PC-3 (cell line): Measurements from ENCODE around the gene FIP1L1. TPM values are rescaled to one million over a fixed set of nuclear protein-coding genes. Genes with fewer than 3 reads are reported as not detected.

Experiments
- ATAC-seq: fragments of 200-7000 bp; cut with Tn5 transposase; 2 replicates; pipeline ENCODE4 v1.9.1; 2020; ENCODE audit warnings: mild to moderate bottlenecking, moderate library complexity
- BruUV-seq: library from RNA; stranded (reverse); fragments of 400-500 nt; replicated peaks from 2 replicates; lab custom pipeline; 2021; lab: Mats Ljungman, UMichigan
- CTCF ChIA-PET: fragments of 300-600 bp; sonication (Branson Sonifier 250); formaldehyde crosslinking; loops from one replicate; lab custom pipeline; 2022; ENCODE audit warnings: antibody characterized with exemption; lab: Charles Lee
- POLR2A ChIA-PET: fragments of 300-600 bp; sonication (Branson Sonifier 250); formaldehyde crosslinking; loops from one replicate; lab custom pipeline; 2022; ENCODE audit warnings: antibody characterized with exemption; ENCODE audit not compliant: unreplicated experiment; lab: Charles Lee
- DNase-seq: peaks from one replicate; pipeline ENCODE4 v3.0.0-alpha.2; 2015
- H2AFZ ChIP-seq: fragments of 300-600 bp; sonication (generic); 2 replicates; pipeline ENCODE4 v1.6.0; 2016; ENCODE audit warnings: antibody characterized with exemption, low read length
- H3F3A ChIP-seq: fragments of 300-600 bp; sonication (generic); one replicate; pipeline ENCODE4 v1.6.0; 2017; ENCODE audit warnings: antibody characterized with exemption, low read length, control low read depth, mild to moderate bottlenecking; ENCODE audit not compliant: unreplicated experiment
- H3K27ac ChIP-seq: fragments of 300-600 bp; sonication (generic); 2 replicates; pipeline ENCODE4 v1.5.1; 2016; ENCODE audit warnings: mild to moderate bottlenecking, low read length
- H3K27me3 ChIP-seq: fragments of 300-600 bp; sonication (generic); 2 replicates; pipeline ENCODE4 v1.6.1; 2016; ENCODE audit warnings: low read length, mixed read lengths
- H3K36me3 ChIP-seq: fragments of 300-600 bp; sonication (generic); 2 replicates; pipeline ENCODE4 v1.6.1; 2016; ENCODE audit warnings: low read depth, mixed run types, low read length, mixed read lengths
- H3K4me1 ChIP-seq: fragments of 300-600 bp; sonication (generic); 2 replicates; pipeline ENCODE4 v1.5.1; 2016; ENCODE audit warnings: low read length; ENCODE audit not compliant: insufficient read depth
- H3K4me2 ChIP-seq: fragments of 300-600 bp; sonication (generic); 2 replicates; pipeline ENCODE4 v1.6.0; 2016; ENCODE audit warnings: low read length
- H3K4me3 ChIP-seq: fragments of 300-600 bp; sonication (generic); 2 replicates; pipeline ENCODE4 v1.5.1; 2016; ENCODE audit warnings: mild to moderate bottlenecking, low read length, mixed read lengths
- H3K79me2 ChIP-seq: fragments of 300-600 bp; sonication (generic); 2 replicates; pipeline ENCODE4 v1.6.1; 2017; ENCODE audit warnings: low read length, mixed read lengths
- H3K9ac ChIP-seq: fragments of 300-600 bp; sonication (generic); 2 replicates; pipeline ENCODE4 v1.6.0; 2016; ENCODE audit warnings: mild to moderate bottlenecking, low read length
- H3K9me2 ChIP-seq: fragments of 300-600 bp; sonication (generic); replicated peaks from 2 replicates; pipeline ENCODE4 v1.6.1; 2016; ENCODE audit warnings: mixed run types, low read length, mixed read lengths
- H3K9me3 ChIP-seq: fragments of 300-600 bp; sonication (generic); 2 replicates; pipeline ENCODE4 v1.6.1; 2016; ENCODE audit warnings: low read length, mixed read lengths
- H4K20me1 ChIP-seq: fragments of 300-600 bp; sonication (generic); 2 replicates; pipeline ENCODE4 v1.6.1; 2016; ENCODE audit warnings: low read length, mixed read lengths
- CTCF ChIP-seq: fragments of 300-600 bp; sonication (generic); conservative IDR thresholded peaks from 2 replicates; pipeline ENCODE4 v1.5.1; 2017; ENCODE audit warnings: antibody characterized with exemption, low read depth, mild to moderate bottlenecking, low read length
- EZH2 ChIP-seq: fragments of 300-600 bp; sonication (generic); IDR thresholded peaks from one replicate; pipeline ENCODE4 v1.6.1; 2017; ENCODE audit warnings: antibody characterized with exemption, mild to moderate bottlenecking, low read length; ENCODE audit not compliant: unreplicated experiment
- EZH2phosphoT487 ChIP-seq: fragments of 300-600 bp; sonication (generic); IDR thresholded peaks from 2 replicates; pipeline ENCODE4 v1.6.1; 2018; ENCODE audit warnings: mild to moderate bottlenecking, antibody characterized with exemption, low read length, borderline replicate concordance
- intact Hi-C: fragments of 100-400 bp; cut with micrococcal nuclease; formaldehyde crosslinking; loops from 2 replicates; pipeline ENCODE4 v1.9.0; 2023
- total RNA-seq: library from RNA; depleted of rRNA; stranded (reverse); fragments of >200 nt; gene quantifications from 2 replicates; pipeline ENCODE4 v1.2.3, GENCODE V29; 2014

Gene FIP1L1
- total RNA-seq, 1 experiment from 2014 or later, result 76.1 TPM

GRCh38 chr4:53366301-53366716 lies 11.1 kb upstream of the FIP1L1 start:
- Histone ChIP-seq H4K20me1 (peaks cover 8% of the 10 kb centered on the region), H3K9ac (peak overlapping the region; percentile 91), H3K27ac (no peak overlapping the region), H3K4me2 (peak overlapping the region; percentile 92), H3K9me2 (no peaks in the 10 kb centered on the region), H3K4me3 (peak overlapping the region; percentile 95), H3K9me3 (no peaks in the 10 kb centered on the region), H3K27me3 (no peaks in the 10 kb centered on the region), H3K79me2 (peaks cover 45% of the 10 kb centered on the region), H3K4me1 (peaks cover 30% of the 10 kb centered on the region), H3K36me3 (no peaks in the 10 kb centered on the region), H3F3A (no peaks in the 10 kb centered on the region), H2AFZ (peak overlapping the region; percentile 84)
- DNase-seq (no peak), ATAC-seq (no peak)
- CTCF ChIA-PET, result no interaction called here
- TF ChIP-seq CTCF, result no peak
- TF ChIP-seq EZH2phosphoT487, result no peak
- no peak for TF ChIP-seq EZH2
- intact Hi-C loops, result loop anchor here (1.0 to 10.0 kb wide), 3 partner anchors 11 to 698 kb away; partner anchors contain the start of genes CHIC2 and FIP1L1
- TSS peak; percentile 98 for BruUV-seq
- POLR2A ChIA-PET, result no interaction called here

GRCh38 chr4:53367721-53368120 lies 9.7 kb upstream of the FIP1L1 start:
- TF ChIP-seq EZH2, result no peak
- TF ChIP-seq EZH2phosphoT487, result no peak
- TF ChIP-seq CTCF, result no peak
- Histone ChIP-seq H3K9me3 (no peaks in the 10 kb centered on the region), H3K4me3 (no peak overlapping the region), H4K20me1 (no peaks in the 10 kb centered on the region), H2AFZ (no peak overlapping the region), H3K79me2 (peaks cover 31% of the 10 kb centered on the region), H3K9ac (no peak overlapping the region), H3F3A (no peaks in the 10 kb centered on the region), H3K27ac (no peak overlapping the region), H3K4me1 (peaks cover 15% of the 10 kb centered on the region), H3K9me2 (no peaks in the 10 kb centered on the region), H3K4me2 (no peak overlapping the region), H3K27me3 (no peaks in the 10 kb centered on the region), H3K36me3 (no peaks in the 10 kb centered on the region)
- ChIA-PET CTCF (no interaction called here), POLR2A (no interaction called here)
- no peak for DNase-seq
- BruUV-seq, result no TSS peak
- ATAC-seq, result no peak
- intact Hi-C loops, result loop anchor here (10.0 kb wide), 2 partner anchors 353 to 697 kb away; partner anchors contain the start of gene CHIC2

- Histone ChIP-seq H3F3A (no peaks in the 10 kb centered on the region), H3K27me3 (no peaks in the 10 kb centered on the region), H2AFZ (no peak overlapping the region), H4K20me1 (no peaks in the 10 kb centered on the region), H3K9ac (no peak overlapping the region), H3K9me3 (no peaks in the 10 kb centered on the region), H3K27ac (no peak overlapping the region), H3K79me2 (no peaks in the 10 kb centered on the region), H3K4me2 (no peak overlapping the region), H3K36me3 (no peaks in the 10 kb centered on the region), H3K9me2 (no peaks in the 10 kb centered on the region), H3K4me3 (no peak overlapping the region), H3K4me1 (peaks cover 8% of the 10 kb centered on the region)
- DNase-seq, result no peak
- ChIA-PET CTCF (no interaction called here), POLR2A (no interaction called here)
- no peak for ATAC-seq
- BruUV-seq, result no TSS peak
- intact Hi-C loops, result no loop called here
- TF ChIP-seq EZH2 (no peak), EZH2phosphoT487 (no peak), CTCF (no peak)
These were observed 6.4 kb upstream of the FIP1L1 start for GRCh38 chr4:53371049-53371448.
